ENCODE data around the gene REEP5.
"Not testable (repeated sequence)": the region's sequence is repeated elsewhere in the genome, so short reads cannot be mapped to it uniquely, and the experiment has no call there.

REEP5 gene

DNA sequence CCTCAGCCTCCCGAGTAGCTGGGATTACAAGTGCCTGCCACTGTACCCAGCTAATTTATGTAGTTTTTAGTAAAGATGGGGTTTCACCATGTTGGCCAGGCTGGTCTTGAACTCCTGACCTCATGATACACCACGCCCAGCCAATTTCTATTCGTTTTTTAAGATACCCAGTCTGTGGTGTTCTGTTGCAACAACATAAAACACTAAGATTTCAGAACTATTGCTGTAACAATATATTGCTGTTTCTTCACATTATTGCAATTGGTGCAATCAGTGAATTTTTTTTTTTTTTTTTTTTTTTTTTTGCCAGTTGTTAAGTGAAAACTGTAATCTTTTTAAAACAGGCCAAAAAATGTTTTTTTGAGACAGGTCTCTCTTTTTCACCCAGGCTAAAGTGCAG lies 51.1 kb downstream of the REEP5 start:
- Histone ChIP-seq H3K9ac (no peak overlapping the region), H3K4me1 (no peaks in the 10 kb centered on the region), H3K4me3 (no peak overlapping the region), H3K4me2 (no peak overlapping the region), H3K27me3 (no peaks in the 10 kb centered on the region), H4K20me1 (peaks cover 6% of the 10 kb centered on the region; the same call in 1 of the 2 replicates), H3K9me3 (no peaks in the 10 kb centered on the region), H3K36me3 (peaks cover 86% of the 10 kb centered on the region), H3K27ac (no peak overlapping the region)
- TF ChIP-seq Cebpa-rat (IDR thresholded peaks at IDR 0.05) = no peak

- Histone ChIP-seq H3K9me3 (no peaks in the 10 kb centered on the region), H3K9ac (no peak overlapping the region), H3K4me3 (no peak overlapping the region), H3K27ac (no peak overlapping the region), H4K20me1 (peaks cover 6% of the 10 kb centered on the region; the same call in 1 of the 2 replicates), H3K4me1 (no peaks in the 10 kb centered on the region), H3K4me2 (no peak overlapping the region), H3K36me3 (peaks cover 85% of the 10 kb centered on the region), H3K27me3 (no peaks in the 10 kb centered on the region)
- no peak for TF ChIP-seq Cebpa-rat (IDR thresholded peaks at IDR 0.05)
These were observed 52.1 kb downstream of the REEP5 start for GRCh38 chr5:112869948-112870347.

DNA sequence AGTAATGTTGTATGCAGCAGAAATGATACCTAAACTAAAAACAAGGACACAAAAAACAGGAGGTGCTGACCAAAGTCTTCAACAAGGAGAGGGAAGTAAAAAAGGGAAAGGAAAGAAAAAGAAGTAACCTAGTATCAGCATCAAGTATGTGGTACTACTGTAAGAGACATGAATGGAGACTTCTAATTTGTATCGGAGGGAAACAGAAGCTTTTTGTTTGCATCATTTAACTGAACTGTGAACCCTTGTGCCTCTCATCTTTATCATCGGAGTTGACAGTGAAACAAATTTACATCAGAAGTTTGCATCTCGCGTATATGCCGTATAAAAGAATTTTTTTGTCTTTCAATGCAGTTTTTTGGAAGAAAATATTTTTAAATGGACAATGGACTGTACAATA lies 54.6 kb downstream of the REEP5 start:
- H3K36me3 ChIP-seq = peaks cover 90% of the 10 kb centered on the region
- H4K20me1 ChIP-seq = peaks cover 23% of the 10 kb centered on the region; the same call in 1 of the 2 replicates
- no peak for TF ChIP-seq Cebpa-rat (IDR thresholded peaks at IDR 0.05)
- H3K9ac ChIP-seq = no peak overlapping the region
- H3K4me1 ChIP-seq = peaks cover 13% of the 10 kb centered on the region
- H3K4me3 ChIP-seq = no peak overlapping the region
- no peak overlapping the region for H3K4me2 ChIP-seq
- H3K27ac ChIP-seq = no peak overlapping the region
- H3K27me3 ChIP-seq = no peaks in the 10 kb centered on the region
- H3K9me3 ChIP-seq = no peaks in the 10 kb centered on the region

DNA sequence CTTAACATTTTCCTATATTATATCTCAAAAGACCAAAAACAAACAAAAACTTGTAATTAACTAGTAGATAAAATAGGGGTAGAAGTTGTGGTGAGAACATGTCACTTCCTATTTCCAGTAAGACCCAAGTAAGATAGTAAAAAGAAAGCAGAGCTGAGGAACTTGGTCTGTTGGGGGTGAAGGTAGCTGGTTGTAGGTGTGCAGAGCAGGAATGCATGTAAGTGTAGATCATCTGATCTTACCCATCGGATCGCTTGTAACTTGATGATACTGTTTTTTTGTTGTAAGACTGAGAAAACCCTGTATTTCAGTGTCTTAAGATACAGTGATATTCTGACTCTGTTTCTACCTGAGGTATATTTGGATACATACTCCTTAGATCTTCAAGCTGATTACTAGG lies 55.3 kb downstream of the REEP5 start:
- Histone ChIP-seq H3K27ac (no peak overlapping the region), H3K36me3 (peaks cover 87% of the 10 kb centered on the region), H3K4me2 (no peak overlapping the region), H3K27me3 (no peaks in the 10 kb centered on the region), H3K4me3 (no peak overlapping the region), H3K9ac (no peak overlapping the region), H3K4me1 (peaks cover 20% of the 10 kb centered on the region), H4K20me1 (peaks cover 28% of the 10 kb centered on the region; the same call in 1 of the 2 replicates), H3K9me3 (no peaks in the 10 kb centered on the region)
- TF ChIP-seq Cebpa-rat (IDR thresholded peaks at IDR 0.05) = no peak

- Histone ChIP-seq H3K4me1 (peaks cover 28% of the 10 kb centered on the region), H3K36me3 (peaks cover 76% of the 10 kb centered on the region), H3K4me3 (no peak overlapping the region), H4K20me1 (peaks cover 28% of the 10 kb centered on the region; the same call in 1 of the 2 replicates), H3K27ac (no peak overlapping the region), H3K9me3 (no peaks in the 10 kb centered on the region; the same call in 1 of the 2 replicates), H3K27me3 (no peaks in the 10 kb centered on the region), H3K9ac (no peak overlapping the region), H3K4me2 (no peak overlapping the region)
- no peak for TF ChIP-seq Cebpa-rat (IDR thresholded peaks at IDR 0.05)
These were observed 56.9 kb downstream of the REEP5 start for GRCh38 chr5:112865128-112865527.

GRCh38 chr5:112863549-112863948 lies 58.5 kb downstream of the REEP5 start:
- peak overlapping the region; percentile 72; the same call in 1 of the 2 replicates for H3K4me2 ChIP-seq
- no peaks in the 10 kb centered on the region; the same call in 1 of the 2 replicates for H3K9me3 ChIP-seq
- TF ChIP-seq Cebpa-rat (IDR thresholded peaks at IDR 0.05) = no peak
- H3K27ac ChIP-seq = no peak overlapping the region
- H3K4me3 ChIP-seq = no peak overlapping the region
- H4K20me1 ChIP-seq = peaks cover 21% of the 10 kb centered on the region; the same call in 1 of the 2 replicates
- H3K27me3 ChIP-seq = no peaks in the 10 kb centered on the region
- peaks cover 60% of the 10 kb centered on the region for H3K36me3 ChIP-seq
- no peak overlapping the region for H3K9ac ChIP-seq
- peaks cover 28% of the 10 kb centered on the region for H3K4me1 ChIP-seq

DNA sequence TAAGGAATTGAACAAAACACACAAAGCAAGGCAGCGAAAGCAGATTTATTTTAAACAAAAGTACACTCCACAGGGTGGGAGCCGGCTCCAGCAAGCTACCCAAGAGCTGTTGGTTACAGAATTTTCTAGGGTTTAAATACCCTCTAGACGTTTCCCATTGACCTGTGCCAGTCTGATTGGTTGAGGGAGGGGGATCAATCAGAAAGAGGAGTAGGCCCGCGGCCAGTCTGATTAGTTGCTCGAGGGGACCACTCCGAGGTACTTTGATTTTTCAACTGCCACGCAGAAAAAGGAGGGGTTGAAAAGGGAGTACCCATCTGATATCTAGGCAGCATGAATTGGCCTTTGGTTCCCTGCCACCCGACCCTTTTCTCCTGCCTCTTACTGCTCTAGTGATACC lies 59.9 kb downstream of the REEP5 start:
- H3K36me3 ChIP-seq = peaks cover 46% of the 10 kb centered on the region
- peak overlapping the region; percentile 85 for H3K4me3 ChIP-seq
- peak overlapping the region; percentile 72 for H3K4me2 ChIP-seq
- TF ChIP-seq Cebpa-rat (IDR thresholded peaks at IDR 0.05) = no peak
- H3K9ac ChIP-seq = peak overlapping the region; percentile 92
- H3K27me3 ChIP-seq = no peaks in the 10 kb centered on the region
- H3K9me3 ChIP-seq = no peaks in the 10 kb centered on the region; the same call in 1 of the 2 replicates
- H4K20me1 ChIP-seq = peaks cover 21% of the 10 kb centered on the region; the same call in 1 of the 2 replicates
- H3K27ac ChIP-seq = no peak overlapping the region; the same call in 1 of the 2 replicates
- H3K4me1 ChIP-seq = peaks cover 28% of the 10 kb centered on the region

GRCh38 chr5:112861638-112861985 lies 60.4 kb downstream of the REEP5 start:
- Histone ChIP-seq H3K27ac (peak overlapping the region; percentile 90), H3K27me3 (no peaks in the 10 kb centered on the region), H3K9me3 (no peaks in the 10 kb centered on the region; the same call in 1 of the 2 replicates), H3K4me2 (peak overlapping the region; percentile 72), H3K9ac (peak overlapping the region; percentile 92), H3K36me3 (peaks cover 41% of the 10 kb centered on the region), H3K4me1 (peaks cover 28% of the 10 kb centered on the region), H3K4me3 (peak overlapping the region; percentile 85), H4K20me1 (peaks cover 21% of the 10 kb centered on the region; the same call in 1 of the 2 replicates)
- TF ChIP-seq Cebpa-rat (IDR thresholded peaks at IDR 0.05) = no peak

GRCh38 chr5:112860929-112861637 lies 60.9 kb downstream of the REEP5 start, which contains the start of gene SRP19:
Gene SRP19, plus strand, starts transcription at chr5:112861287. Its CDS starts 90 bp downstream, at chr5:112861377.
- H3K9me3 ChIP-seq = no peaks in the 10 kb centered on the region; the same call in 1 of the 2 replicates
- H3K27me3 ChIP-seq = no peaks in the 10 kb centered on the region
- peaks cover 28% of the 10 kb centered on the region for H3K4me1 ChIP-seq
- TF ChIP-seq Cebpa-rat (IDR thresholded peaks at IDR 0.05) = no peak
- H3K36me3 ChIP-seq = peaks cover 36% of the 10 kb centered on the region
- peak within 1 kb of the TSS; percentile 92 for H3K9ac ChIP-seq
- H3K4me2 ChIP-seq = peak within 1 kb of the TSS; percentile 81
- peak within 1 kb of the TSS; percentile 85 for H3K4me3 ChIP-seq
- peak within 1 kb of the TSS; percentile 90 for H3K27ac ChIP-seq
- H4K20me1 ChIP-seq = peaks cover 21% of the 10 kb centered on the region; the same call in 1 of the 2 replicates

DNA sequence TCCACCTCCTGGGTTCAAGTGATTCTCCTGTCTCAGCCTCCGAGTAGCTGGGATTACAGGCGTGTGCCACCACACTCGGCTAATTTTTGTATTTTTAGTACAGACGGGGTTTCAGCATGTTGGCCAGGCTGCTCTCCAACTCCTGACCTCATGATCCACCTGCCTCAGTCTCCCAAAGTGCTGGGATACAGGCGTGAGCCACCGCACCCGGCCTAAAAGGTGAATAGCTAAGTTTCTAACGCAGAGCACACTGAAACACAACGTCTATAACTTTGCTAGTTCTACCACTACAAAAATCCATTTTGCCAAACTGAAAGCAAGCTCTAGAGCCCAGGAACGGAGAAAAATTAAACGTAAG lies 61.5 kb downstream of the REEP5 start:
- H3K9me3 ChIP-seq, H3K27me3 ChIP-seq: not testable (repeated sequence)
- H3K4me3 ChIP-seq = peak overlapping the region; percentile 85
- H3K4me2 ChIP-seq = peak overlapping the region; percentile 81
- peak overlapping the region; percentile 92 for H3K9ac ChIP-seq
- H3K36me3 ChIP-seq = peaks cover 30% of the 10 kb centered on the region
- peaks cover 28% of the 10 kb centered on the region for H3K4me1 ChIP-seq
- H3K27ac ChIP-seq = peak overlapping the region; percentile 90
- peaks cover 21% of the 10 kb centered on the region; the same call in 1 of the 2 replicates for H4K20me1 ChIP-seq

Data from BLaER1 (cell line).